Middle frontal gyrus (tissue), 1 donor: Measurements from ENCODE around the gene IER5L.
"Not testable (repeated sequence)": the region's sequence is repeated elsewhere in the genome, so short reads cannot be mapped to it uniquely, and the experiment has no call there.

ENCODE experiments used
- DNase-seq: peaks from one replicate; pipeline ENCODE4 v3.0.0-alpha.2; 2015; ENCODE audit warnings: low spot score; ENCODE audit errors: extremely low spot score

The IER5L gene

DNA sequence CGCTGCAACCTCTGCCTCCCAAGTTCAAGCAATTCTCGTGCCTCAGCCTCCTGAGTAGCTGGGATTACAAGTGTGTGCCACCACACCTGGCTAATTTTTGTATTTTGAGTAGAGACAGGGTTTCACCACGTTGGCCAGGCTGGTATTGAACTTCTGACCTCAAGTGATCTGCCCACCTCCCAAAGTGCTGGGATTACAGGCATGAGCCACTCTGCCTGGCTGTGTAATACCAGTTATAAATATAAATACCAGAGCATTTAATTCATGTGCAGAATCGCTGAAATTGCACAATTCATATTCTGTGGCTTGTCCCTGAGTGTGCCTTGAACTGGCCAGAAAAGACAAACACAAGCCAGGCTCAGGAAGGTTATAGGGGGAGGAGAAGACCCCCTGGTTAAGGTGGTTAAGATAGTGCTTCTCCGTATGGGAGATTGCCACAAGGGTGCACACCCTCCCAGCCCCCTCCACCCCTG, 14.8 kb downstream of the IER5L start:
- DNase-seq: not testable (repeated sequence)

DNA sequence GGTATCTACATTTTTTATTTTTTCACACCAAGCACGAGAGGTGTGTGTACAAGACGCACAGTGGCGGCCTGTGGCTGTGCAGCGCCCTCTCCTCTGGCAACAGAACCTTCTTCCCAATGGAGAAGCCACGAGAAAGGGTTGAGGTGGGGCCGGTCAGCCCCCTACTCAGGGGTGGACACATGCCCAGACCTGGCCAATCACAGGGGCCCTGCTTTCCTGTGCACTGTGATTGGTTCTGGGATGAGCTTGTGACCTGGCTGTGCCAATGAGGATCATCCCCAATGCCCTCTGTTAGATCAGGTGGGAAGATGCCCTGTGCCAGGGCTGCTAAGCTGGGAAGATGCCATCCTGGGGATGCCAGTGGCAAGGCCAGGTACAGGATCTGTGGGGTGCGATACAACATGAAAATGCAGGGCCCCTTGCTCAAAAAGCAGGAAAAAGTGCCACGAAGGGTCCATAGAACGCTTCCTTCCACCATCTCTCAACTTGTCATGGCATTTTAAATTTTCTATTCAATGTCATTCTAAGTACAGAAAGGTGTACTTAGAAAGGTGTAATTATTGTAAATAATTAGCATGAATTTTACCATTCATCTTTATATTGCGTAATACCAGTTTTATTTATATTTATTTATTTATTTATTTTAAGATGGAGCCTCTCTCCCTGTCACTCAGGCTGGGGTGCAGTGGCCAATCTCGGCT, 15.4 kb downstream of the IER5L start:
- DNase-seq: no peak

GRCh38 chr9:129161534-129161837, 16.6 kb downstream of the IER5L start:
- no peak for DNase-seq

DNA sequence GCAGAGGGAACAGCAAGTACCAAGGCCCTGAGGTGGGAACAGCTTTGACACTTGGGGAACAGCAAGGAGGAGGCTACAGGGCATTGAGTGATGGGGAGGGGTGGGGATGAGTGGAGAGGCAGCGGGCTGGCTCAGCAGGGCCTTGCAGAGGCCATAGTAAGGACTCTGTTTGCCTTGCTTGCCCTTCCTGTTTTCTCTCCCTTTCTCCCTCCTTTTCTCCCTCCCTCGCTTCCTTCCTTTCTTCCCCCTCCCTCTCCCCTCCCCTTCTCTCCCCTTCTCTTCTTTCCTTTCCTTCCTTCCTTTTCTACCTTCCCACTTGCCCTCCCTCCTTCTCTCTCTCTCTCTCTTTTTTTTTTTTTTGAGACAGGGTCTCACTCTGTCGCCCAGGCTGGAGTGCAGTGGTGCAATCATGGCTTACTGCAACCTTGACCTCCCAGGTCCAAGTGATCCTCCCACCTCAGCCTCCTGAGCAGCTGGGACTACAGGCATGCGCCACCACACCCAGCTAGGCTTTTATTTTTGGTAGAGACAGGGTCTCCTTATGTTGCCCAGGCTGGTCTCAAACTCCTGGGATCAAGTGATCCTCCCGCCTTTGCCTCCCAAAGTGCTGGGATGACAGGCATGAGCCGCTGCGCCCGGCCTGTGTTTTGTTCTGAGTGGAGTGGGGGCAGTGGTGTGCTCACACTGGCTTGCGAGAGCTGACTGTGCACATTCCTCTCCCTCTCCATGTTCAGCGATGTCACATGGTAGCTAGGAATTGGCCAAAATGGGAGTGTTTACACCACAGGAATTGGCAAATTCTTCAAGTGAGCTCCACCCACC, 17.1 kb downstream of the IER5L start:
- no peak for DNase-seq

DNA sequence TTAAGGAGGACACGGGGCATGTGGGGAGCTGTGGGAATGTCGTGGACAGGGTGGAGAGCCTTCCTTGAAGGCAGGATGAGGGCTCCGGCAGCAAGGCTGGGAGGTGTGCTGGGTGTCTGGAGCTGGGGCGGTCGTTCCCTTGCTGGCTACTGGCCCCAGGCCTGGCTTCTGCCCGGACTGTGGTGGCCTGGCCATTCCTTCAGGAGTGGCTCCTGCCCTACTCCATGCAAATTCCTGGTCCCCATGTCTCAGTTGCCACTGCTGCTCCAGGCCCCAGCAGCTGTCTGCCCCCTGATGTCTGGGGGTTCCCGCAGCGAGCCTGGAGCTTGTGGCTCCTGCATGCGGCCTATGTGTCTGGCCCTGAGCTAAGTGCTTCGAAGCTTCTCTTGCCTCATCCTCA, 21.9 kb downstream of the IER5L start:
- no peak for DNase-seq

DNA sequence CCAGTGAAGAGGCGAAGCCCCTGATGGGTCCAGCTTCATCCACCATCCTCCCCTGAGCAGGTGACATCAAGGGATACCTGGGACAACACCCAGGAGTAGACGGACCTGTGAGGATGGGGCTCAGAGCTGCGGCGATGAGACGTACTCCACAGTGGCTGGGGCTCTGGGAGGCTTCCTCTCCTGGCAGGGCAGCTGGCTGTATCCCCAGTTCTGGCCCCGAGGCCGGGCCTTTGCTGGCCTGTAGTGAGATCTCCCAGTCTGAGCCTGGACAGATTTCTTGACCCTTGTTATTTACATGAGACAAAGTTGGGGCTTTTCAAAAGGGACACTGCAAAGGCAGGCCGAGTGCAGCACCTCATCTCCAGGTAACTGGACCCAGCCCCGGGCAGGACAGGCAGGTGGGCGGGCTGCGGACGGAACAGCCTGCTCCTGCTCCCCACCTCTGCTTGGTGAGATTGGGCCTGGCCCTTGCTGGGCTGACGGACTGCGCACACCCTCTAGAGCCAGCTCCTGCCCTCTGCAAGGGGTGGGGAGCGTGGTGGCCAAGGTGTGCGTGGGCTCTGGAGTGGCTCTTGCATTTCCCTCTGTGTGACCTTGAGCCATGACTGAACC, 23.1 kb downstream of the IER5L start:
- DNase-seq: no peak

DNA sequence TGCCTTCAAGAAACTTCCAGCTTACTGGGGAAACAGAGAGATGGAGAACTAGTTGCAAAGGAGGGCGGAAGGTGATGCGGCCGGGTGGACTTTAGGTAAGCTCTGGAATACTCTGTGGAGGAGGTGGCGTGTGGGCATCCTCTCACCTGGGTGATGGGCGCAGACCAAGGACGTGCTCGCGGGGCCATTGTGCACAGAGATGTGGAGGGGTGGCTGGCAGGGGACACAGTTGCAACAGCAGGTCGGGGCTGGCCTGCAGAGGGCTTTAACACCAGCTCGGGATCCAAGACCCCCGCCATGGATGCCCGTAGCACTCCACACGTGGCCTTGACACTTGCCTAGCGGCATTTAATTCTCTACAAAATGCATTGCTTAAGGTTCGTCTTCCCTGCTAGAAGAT, 26.6 kb downstream of the IER5L start:
- no peak for DNase-seq

DNA sequence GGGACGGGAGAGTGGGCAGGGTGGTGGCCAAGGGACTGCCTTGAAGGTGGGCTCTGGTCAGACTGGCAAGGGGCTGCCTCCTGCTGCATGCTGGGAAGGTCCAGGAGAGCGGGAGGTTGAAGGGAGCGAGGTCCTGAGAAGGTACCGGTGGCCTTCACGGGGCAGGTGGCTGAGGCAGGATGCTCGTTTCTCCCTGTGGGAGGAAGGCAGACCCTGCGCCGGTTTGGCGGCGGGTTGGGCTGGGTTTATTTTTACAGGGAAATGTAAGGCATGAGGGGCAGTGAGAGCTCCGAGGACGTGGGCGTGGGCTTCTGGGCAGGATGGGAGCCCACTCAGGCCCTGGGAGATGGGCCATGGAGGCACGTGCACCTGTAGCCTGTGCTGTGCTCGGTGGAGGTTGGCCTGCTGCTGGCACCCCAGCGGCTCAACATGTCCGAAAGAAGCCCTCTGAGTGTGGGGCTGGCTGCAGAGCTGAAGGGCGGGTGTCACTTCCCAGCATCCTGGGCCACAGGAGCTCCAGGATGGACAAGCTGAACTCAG, 27.3 kb downstream of the IER5L start:
- DNase-seq: no peak

GRCh38 chr9:129150122-129150521, 27.9 kb downstream of the IER5L start:
- DNase-seq: no peak

DNA sequence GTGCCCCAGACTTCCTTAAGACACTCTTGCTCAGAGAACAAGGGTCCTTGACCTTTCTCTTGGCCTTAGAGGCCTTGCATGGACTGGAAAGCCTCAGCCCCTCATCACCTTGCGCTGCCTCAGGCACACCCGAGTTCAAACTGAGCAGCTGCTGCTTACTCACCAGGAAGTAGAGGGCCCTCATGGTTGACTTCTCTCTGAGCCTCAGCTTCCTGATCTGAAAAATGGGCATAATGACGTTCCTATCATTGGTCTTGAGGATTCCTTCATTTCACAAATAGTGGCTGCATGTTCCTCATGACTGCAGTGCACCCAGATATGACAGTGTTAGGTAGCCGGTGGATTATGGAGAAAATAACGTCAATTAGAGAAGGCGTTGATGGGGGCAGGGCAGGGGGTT, 28.6 kb downstream of the IER5L start:
- DNase-seq: no peak

DNA sequence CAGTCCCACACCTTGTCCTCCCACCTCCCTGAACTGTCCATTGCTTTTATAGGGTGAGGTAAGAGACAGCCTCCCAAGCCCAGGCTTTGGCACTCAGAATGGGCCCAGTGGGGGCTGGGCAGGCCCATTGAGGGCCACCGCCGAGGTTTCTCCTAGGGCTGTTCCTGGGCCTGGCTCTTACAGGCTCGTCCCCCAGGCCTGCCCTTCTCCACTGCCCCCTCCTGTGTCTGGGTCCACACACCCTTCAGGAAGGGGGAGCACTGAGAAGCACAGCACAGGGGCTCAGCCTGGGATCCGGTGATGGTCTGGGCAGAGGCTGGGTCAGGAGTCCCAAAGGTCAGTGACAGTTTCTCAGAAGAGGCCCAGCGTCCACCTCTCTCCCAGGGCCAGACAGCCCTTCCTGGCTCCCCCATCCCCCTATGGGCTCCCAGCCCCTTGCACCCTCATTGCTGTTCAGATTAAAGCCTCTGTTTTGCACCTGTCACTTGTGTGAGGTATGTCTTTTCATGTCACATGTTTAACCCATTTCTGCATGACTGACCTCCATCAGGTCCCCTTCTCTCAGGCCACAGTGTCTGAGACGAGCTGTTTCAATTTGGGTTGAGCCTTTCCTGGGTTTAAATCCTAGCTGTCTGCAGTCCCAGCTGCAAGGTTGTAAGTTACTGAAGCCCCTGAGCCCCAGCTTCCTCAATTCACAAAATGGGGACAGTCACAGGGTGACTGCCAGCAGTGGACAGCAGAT, 29.4 kb downstream of the IER5L start:
- no peak for DNase-seq

DNA sequence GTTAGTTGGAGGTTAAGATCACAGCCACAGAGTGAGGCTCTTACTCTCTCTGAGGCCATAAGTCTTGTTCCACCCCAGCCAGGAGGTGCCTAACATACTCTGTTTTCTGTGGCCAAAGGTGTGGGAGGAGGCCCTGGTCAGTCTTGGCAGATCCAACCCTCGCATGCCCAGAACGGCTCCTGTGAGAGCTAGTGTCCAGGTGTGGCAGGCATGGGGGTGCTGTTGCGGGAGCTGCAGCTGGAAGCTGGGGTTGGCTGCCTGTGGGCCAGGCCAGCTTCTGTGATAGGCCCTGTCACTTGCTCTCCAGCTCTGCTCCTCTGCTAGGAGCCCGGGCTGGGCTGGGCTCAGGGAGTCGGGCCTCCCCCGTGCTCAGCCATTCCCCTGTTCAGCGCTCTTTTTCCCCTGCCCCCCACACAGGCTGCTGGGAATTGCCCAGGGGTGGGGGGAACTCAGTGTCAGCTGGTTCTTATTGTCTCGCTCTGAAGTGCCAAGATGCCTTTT, 31.6 kb downstream of the IER5L start:
- DNase-seq: no peak

- no peak for DNase-seq
Observed at GRCh38 chr9:129145841-129146292, 32.2 kb downstream of the IER5L start.

DNA sequence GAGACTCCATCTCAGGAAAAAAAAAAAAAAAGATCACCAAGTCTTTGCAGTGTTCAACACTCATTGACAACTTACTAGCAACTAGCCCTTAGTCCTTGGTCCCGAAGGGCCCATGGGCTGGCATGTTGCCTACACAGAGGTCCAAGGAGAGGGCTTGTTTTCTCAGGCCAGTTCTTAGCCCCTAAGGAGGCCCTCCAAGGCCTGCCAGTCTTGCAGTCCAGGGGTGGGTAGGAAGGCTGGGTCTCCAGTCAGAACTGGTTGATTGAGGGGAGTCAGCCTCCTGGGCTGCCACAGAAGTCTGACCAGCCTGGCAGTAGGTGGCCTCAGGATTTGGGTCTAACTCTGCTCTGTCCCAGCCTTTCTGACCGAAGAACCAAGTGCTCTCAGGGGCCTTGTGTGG, 32.7 kb downstream of the IER5L start:
- no peak for DNase-seq

DNA sequence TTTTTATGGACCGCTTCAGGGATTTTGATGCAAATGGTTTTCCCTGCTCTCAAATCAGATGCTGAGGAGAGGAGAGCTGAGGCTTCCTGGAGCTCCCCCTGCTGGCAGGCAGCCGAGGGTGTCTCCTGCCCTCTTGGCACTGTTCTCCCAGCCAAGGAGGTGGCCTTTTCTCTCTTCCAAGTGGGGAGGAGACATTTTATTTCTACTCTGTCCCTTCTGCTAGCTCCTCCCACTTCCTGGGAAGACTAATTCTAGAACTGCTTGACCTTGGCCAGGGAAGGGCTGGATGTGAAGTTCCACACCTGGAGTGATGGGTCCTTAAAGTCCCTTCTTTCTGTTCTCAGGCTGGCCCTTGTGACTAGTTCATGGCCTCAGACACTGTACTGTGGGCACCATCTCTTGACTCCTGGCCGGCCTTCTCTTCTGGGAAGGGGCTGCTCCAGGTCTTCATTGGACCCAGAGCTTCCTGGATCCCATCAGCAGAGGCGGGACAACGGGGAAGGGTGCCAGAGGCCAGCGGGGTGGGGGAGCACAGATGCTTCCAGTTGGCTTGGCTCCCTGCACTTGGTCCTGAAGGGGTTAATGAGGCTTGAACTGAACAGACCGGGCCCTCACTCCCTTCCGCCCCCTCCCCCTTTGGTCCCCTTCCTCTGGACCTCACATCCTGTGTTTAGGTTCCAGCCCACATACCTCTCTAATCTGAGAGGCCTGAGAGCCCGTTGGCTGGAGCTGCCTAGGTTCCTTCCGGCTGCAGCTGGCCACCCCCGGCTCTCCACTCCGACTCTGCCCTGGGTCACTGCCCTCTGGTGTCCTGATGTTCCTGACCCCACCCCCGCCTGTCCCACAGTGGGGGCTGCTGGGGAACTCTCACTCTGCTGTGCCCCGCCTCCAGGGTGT, 34.8 kb downstream of the IER5L start:
- peak; percentile 69 for DNase-seq

- no peak for DNase-seq
Observed at GRCh38 chr9:129142138-129142935, 35.7 kb downstream of the IER5L start.

- no peak for DNase-seq
Observed at GRCh38 chr9:129141066-129142041, 36.7 kb downstream of the IER5L start.

- no peak for DNase-seq
Observed at GRCh38 chr9:129140397-129141065, 37.5 kb downstream of the IER5L start.
